Fibroblast of lung (primary cell): ENCODE data around the gene SORCS2.
"Not testable (repeated sequence)": the region's sequence is repeated elsewhere in the genome, so short reads cannot be mapped to it uniquely, and the experiment has no call there.

Source experiments
- EZH2 ChIP-seq: IDR thresholded peaks from 2 replicates; pipeline ENCODE4 v1.5.1; 2012; ENCODE audit warnings: low read length, control low read depth, mild to moderate bottlenecking; ENCODE audit errors: missing control alignments
- TF ChIP-seq, protein P1 (sequence below), 2 donors: IDR thresholded peaks in 1 of 2; conservative IDR thresholded peaks in 1 of 2; 1 replicate in 1 of 2; 2 replicates in 1 of 2; pipeline ENCODE4 v1.5.1; 2011 to 2012; ENCODE audit warnings: low read length in 2 of 2, control low read depth in 1 of 2, inconsistent platforms in 1 of 2, low read depth in 1 of 2, mild to moderate bottlenecking in 1 of 2

DNA sequence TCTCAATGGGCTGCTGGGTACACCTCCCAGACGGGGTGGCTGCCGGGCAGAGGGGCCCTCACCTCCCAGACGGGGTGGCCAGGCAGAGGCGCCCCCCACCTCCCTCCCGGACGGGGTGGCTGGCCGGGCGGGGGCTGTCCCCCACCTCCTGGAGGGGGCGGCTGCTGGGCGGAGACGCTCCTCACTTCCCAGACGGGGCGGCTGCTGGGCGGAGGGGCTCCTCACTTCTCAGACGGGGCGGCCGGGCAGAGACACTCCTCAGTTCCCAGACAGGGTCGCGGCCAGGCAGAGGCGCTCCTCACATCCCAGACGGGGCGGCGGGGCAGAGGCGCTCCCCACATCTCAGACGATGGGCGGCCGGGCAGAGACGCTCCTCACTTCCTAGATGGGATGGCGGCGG lies 409.8 kb downstream of the SORCS2 start:
- TF ChIP-seq, protein P1, sequence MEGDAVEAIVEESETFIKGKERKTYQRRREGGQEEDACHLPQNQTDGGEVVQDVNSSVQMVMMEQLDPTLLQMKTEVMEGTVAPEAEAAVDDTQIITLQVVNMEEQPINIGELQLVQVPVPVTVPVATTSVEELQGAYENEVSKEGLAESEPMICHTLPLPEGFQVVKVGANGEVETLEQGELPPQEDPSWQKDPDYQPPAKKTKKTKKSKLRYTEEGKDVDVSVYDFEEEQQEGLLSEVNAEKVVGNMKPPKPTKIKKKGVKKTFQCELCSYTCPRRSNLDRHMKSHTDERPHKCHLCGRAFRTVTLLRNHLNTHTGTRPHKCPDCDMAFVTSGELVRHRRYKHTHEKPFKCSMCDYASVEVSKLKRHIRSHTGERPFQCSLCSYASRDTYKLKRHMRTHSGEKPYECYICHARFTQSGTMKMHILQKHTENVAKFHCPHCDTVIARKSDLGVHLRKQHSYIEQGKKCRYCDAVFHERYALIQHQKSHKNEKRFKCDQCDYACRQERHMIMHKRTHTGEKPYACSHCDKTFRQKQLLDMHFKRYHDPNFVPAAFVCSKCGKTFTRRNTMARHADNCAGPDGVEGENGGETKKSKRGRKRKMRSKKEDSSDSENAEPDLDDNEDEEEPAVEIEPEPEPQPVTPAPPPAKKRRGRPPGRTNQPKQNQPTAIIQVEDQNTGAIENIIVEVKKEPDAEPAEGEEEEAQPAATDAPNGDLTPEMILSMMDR (conservative IDR thresholded peaks at IDR 0.05 in 1 of 2, IDR thresholded peaks at IDR 0.05 in 1 of 2; ENCODE audit: low read depth in 1 of 2, low read length in 2 of 2) = not testable (repeated sequence)
- TF ChIP-seq EZH2 = not testable (repeated sequence)
